Stimulated activated naive CD4-positive, alpha-beta T cell (primary cell): ENCODE measurements around the gene GUCA2B.

Experiments
- DNase-seq, 6 experiments: peaks; one replicate each; lab custom pipeline; 2025; lab: John Stamatoyannopoulos, UW

The GUCA2B gene

DNA sequence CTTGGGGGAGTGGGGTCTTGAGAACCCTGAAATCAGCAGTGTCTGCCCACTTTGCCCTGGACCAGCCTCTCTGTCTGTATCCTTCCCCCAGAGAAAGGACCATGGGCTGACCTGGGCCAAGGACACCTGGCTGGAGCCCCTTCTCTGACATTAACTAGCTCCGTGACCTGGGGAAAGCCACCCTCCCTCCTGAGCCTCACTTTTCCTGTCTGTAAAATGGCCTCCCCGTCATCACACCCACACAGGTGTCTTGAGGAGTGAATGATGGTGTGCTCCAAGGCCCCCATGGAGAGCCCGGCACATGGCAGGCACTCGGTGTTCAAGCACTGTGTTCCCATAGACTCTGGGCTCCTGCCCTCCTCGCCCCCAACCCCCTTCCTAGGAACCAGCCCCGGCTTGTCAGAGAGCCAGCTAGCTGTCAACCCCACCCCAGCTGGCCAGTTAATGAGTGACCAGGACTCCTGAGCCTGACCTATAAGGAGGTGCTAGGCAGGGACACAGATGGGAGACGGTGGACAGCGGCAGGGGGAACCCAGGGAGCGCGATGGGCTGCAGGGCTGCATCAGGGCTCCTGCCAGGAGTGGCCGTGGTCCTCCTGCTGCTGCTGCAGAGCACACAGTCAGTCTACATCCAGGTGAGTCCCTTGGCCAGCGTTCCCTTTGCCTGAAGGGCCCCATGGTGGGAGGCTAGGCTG is at the start of gene GUCA2B:
GUCA2B (plus strand) TSS at position 504 of the 694 bp plus-strand sequence; CDS start at position 545, 41 bp downstream.
- no peak for DNase-seq

- DNase-seq: no peak
Measured at GRCh38 chr1:42105025-42105424, 48.2 kb upstream of the GUCA2B start.

DNA sequence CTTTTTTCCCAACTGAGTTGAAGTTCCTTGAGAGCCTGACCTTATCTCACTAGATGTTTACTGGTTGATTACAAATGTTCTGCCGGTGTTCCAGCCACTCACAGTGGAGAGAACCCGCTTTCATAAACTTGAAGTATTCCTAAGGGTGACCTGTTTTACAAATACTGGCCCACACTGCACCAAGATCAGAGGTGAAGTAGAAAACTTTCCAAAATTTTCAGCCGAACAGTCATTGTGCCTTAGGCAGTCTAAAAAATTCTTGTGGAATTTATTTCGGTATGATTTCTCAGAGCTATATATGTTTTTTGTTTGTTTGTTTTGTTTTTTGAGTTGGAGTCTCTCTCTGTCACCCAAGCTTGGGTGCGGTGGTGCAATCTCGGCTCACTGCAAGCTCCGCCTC is 44.9 kb upstream of the GUCA2B start:
- DNase-seq: no peak

- DNase-seq: no peak
Measured at GRCh38 chr1:42109600-42109999, 43.6 kb upstream of the GUCA2B start.

GRCh38 chr1:42114229-42114628 is 39.0 kb upstream of the GUCA2B start:
- DNase-seq: no peak

DNA sequence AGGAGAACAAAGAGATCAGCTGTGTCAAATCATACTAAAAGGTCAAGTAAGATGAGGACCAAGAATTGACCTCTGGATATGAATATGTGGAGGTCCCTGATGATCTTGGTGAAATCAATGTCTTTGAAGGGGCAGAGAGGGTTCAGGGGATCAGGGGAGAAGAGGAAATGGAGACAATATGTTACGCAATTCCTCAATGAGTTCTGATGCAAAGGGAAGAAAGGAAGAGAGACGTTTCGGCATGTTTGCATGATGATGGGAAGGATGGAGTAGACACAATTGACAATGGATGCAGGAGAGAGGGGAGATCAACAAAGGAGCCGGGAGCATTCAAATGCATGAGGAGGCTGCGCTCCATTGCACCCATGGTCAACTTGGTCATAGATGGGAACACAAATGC is 36.0 kb upstream of the GUCA2B start:
- no peak for DNase-seq

DNA sequence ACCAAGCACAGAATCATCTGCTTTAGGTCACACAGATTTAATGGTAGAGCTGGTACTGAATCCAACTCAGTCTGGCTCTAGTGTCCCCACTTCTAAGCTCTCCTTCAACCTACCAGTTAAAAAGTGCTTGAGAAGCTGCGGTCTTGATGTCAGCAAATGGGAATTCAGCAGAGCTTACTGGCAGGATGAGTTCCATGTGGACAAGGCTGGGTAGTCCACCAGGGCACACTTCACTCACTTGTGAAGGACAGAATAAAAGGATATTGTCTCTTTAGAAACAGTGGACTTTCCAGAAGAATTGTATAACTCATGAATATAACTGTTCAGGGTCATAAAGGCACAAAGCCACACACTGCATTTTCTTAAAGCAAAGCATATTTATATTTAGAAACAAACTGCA is 35.1 kb upstream of the GUCA2B start:
- DNase-seq: no peak

DNA sequence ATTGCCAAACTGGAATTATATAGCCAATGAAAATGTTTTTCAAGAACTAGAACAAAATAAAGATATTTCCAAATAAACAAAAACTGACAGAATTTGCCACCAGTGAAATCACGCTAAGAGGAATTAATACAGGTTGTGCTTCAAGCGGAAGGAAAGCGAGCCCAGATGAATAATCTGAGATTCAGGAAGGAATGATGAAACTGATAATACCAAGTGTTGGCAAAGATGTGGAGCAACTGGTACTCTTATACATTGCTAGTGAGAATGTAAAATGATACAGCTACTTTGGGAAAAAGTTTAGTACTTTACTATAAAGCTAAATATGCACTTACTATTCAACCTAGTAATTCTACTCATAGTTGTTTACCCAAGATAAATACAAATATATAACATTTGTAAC is 30.8 kb upstream of the GUCA2B start:
- DNase-seq: no peak

- DNase-seq: no peak
Measured at GRCh38 chr1:42125552-42125951, 27.7 kb upstream of the GUCA2B start.

- DNase-seq: no peak
Measured at GRCh38 chr1:42127767-42128166, 25.4 kb upstream of the GUCA2B start.

DNA sequence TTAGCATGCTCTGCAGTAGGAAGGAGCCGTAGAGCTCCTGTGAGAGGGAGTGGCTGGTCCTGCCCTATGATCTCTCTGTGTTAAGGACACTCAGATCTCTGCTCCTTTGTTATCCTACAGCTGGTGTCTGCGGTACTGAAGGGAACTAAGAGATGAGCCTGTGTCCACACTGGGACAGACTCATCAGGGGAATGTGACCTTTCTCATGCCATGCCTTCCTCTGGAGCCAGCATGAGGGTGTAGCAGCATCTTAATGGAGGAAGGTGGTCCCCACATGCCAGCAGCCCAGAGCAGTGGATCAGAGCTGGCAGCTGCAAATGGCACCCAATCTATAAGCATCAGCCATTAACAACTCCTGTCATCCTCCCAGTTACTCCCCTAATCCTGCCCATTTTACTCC is 24.7 kb upstream of the GUCA2B start:
- no peak for DNase-seq

DNA sequence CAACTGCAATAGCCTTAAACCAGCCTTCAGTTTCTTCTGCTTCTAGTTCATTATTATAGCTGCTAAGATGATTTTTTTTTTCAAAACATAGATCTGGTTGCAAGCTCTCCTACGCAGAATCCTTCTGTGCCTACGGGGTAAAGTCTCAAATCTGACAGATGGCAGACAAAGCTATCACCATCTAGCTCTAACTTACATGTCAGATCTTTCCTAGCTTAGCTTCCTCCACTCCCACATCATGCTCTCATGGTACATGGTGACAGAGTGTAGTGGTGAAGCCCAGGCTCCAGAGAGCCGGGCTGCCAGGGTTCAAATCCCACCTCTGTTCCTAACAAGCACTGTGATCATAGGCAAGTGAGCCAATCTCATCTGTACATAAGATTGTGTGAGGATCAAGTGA is 24.2 kb upstream of the GUCA2B start:
- DNase-seq: no peak

GRCh38 chr1:42130061-42130660 is 23.0 kb upstream of the GUCA2B start:
- DNase-seq: no peak

- no peak for DNase-seq
Measured at GRCh38 chr1:42133390-42133789, 19.8 kb upstream of the GUCA2B start.

GRCh38 chr1:42133809-42134526 is 19.2 kb upstream of the GUCA2B start:
- DNase-seq: no peak

DNA sequence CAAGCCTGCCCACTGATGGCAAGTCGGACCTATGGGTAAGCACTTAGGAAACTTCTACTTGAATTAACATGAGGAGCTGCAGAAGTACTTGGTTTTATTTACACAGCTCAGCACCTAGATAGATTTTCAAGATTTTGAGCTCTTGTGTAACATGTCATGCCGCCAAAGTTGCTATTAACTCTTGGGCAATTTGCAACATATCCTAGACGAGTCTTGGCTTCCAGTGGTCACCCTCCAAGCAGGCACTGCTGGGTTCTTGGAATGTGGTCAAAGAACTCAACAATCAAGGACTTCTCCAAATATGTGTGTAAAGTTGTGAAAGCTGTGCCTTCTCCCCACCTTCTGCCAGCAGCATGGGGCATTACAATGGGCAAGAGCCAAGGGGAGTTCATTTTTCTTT is 17.8 kb upstream of the GUCA2B start:
- no peak for DNase-seq

GRCh38 chr1:42136466-42136865 is 16.7 kb upstream of the GUCA2B start:
- no peak for DNase-seq

GRCh38 chr1:42137766-42138165 is 15.4 kb upstream of the GUCA2B start:
- no peak for DNase-seq

GRCh38 chr1:42138586-42138985 is 14.6 kb upstream of the GUCA2B start:
- DNase-seq: no peak

DNA sequence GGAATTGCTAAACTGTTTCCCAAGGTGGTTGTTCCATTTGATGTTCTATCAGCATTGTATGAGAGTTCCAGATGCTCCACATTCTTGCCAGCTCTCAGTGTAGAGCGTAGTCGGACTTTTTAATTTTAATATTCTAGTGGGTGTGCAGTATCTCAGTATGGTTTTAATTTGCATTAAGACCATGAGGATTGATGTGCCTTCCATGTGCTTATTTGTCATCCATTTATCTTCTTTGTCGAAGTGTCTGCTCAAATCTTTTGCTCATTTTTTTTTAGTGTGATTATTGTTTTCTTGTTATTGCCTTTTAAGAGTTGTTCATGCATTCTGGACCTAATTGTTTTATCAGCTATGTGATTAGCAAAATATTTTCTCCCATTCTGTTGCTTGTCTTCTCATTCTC is 13.8 kb upstream of the GUCA2B start:
- DNase-seq: no peak

DNA sequence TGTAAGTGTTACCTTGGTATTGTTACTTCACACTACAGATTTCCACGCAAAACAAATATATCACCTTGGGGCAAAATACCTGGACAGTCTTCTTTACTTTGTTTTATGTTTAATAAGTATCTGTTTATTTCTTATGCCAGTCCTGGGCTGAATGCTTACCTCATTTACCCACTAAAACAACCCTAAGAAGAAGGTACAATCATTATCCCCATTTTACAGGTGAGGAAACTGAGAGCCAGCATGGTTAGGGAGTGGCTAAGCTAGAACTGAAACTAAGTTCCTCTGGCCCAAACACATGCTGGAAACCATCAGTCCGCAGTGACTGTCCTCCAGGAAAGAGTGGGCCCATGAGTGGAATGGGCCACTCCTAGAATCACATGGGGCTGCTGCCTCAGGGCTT is 13.0 kb upstream of the GUCA2B start:
- no peak for DNase-seq

DNA sequence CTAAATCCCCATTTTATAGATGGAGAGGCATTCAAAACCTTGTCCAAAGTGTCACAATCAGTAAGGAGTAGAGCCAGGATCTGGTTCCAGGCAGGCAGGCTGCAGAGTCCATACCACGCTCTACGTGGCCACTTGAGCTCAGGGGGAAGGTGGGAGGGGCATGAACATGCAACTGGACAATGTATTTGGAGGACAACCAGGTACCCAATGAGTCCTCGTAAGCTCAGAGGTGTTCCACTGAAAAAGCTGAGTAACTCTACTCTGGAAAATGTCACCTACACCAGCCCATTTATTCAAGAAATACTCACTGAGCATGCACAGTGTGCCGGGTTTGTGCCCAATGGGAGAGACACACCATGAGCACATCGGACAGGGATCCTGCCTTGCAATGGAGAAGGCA is 11.2 kb upstream of the GUCA2B start:
- DNase-seq: no peak

DNA sequence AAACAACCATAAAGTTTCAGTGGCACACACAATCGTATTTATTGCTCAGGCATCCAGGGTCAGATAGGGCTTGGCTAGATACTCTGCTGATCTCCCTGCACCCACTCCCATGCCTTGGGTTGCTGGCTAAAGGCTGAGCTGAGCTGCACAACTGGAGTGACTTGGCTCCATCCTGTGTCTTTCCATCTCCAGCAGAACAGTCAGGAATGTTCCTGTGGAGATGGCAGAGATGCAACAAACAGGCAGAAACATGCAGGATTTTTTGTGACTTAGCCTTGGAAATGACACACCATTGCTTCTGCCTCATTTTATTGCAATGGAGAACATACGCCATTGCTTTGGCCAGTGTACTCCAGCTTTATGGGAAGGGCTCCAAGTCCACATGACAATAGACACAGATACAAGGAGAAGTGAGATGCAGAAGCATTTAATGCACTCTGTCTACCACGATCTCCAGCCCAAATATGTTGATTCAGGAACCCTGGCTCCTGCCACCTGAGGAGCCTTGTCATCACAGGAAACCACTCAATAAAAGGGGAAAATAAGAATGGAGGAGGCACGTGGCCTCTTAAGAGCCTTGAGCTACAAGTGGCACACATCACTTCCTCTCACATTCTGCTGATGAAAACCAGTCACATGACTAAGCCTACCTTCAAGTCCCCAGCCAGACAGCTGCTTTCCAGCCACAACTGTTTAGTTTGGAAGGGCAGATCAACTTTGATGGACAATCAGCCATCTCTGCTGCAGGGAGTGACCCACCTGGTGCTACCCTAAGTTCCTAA is 10.1 kb upstream of the GUCA2B start:
- no peak for DNase-seq
